C4-2B (cell line): ENCODE measurements around the gene ADAMTS19.
A peak's percentile ranks its signal among the peaks of the same experiment; 100 is the strongest.

ENCODE experiments used
- CTCF ChIP-seq: fragments of 450-650 bp; conservative IDR thresholded peaks from 2 replicates; pipeline ENCODE4 v1.5.1; 2017; ENCODE audit warnings: mild to moderate bottlenecking
- ZFX ChIP-seq: fragments of 450-650 bp; IDR thresholded peaks from 2 replicates; pipeline ENCODE4 v1.6.1; 2017

DNA sequence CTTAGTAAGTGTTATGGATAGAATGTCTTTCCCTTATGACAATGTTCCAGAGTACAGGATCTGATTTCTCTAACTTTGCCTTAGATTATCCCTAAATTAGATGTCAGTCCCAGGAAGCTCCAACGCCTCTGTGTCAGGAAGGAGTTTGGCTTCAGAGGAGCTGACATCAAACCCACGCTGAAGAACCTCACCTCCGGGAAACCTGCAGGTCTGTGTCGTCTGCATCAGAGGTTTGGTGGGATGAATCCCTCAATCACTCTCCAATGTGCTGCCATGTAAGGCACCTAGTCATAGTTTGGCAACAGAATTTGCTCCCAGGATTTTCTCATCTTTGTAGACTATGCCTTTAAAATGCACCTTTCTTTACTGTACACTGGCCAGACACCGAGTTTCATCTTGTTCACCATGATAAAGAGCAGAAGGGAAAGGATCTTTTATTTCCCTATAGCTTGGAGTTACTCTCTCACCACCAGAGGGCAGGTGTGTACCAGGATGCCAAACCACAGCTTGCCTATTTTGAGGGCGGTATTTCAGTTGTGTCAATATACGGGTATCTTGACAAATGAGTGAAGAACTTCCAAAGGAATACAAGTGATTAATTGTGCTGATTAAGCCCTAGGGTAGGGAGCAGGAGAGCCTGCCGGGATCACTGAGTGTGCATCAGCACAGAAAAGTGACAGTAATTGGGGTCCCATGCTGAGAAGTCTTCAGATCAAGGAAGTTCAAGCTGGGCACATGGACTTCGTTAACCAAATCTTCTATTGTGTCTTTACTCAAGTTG, 311.1 kb downstream of the ADAMTS19 start:
- TF ChIP-seq CTCF (peak; percentile 90), ZFX (no peak)
